GM23338 (cell line): ENCODE results near the gene PCBP3. TPM values are rescaled to one million over a fixed set of nuclear protein-coding genes. Genes with fewer than 3 reads are reported as not detected.

Source experiments
- ATAC-seq: fragments of 200-7000 bp; cut with Tn5 transposase; 3 replicates; pipeline ENCODE4 v1.9.1; 2020
- DNase-seq: peaks from one replicate; pipeline ENCODE4 v3.0.0-alpha.2; 2015; ENCODE audit warnings: low spot score
- H2AFZ ChIP-seq: fragments of 200-600 bp; sonication (generic); 2 replicates; pipeline ENCODE4 v1.8.0; 2016; ENCODE audit warnings: antibody characterized with exemption, mild to moderate bottlenecking, moderate library complexity
- H3F3A ChIP-seq: fragments of 200-600 bp; sonication (generic); replicated peaks from 2 replicates; pipeline ENCODE4 v1.8.0; 2017; ENCODE audit warnings: antibody characterized with exemption, mixed run types, low read depth
- H3K27ac ChIP-seq: fragments of 200-600 bp; sonication (generic); 2 replicates; pipeline ENCODE4 v1.6.1; 2016; ENCODE audit warnings: low read depth
- H3K27me3 ChIP-seq: fragments of 200-600 bp; sonication (generic); 2 replicates; pipeline ENCODE4 v1.8.0; 2016; ENCODE audit warnings: mild to moderate bottlenecking, mixed run types, moderate library complexity; ENCODE audit not compliant: insufficient read depth
- H3K36me3 ChIP-seq: fragments of 200-600 bp; sonication (generic); 2 replicates; pipeline ENCODE4 v1.8.0; 2016; ENCODE audit warnings: mild to moderate bottlenecking; ENCODE audit not compliant: insufficient read depth
- H3K4me1 ChIP-seq: fragments of 200-600 bp; sonication (generic); 2 replicates; pipeline ENCODE4 v1.8.0; 2016; ENCODE audit warnings: mild to moderate bottlenecking, moderate library complexity; ENCODE audit not compliant: insufficient read depth
- H3K4me2 ChIP-seq: fragments of 200-600 bp; sonication (generic); 2 replicates; pipeline ENCODE4 v1.7.1; 2017; ENCODE audit warnings: mixed run types
- H3K4me3 ChIP-seq: fragments of 200-600 bp; sonication (generic); 2 replicates; pipeline ENCODE4 v1.6.1; 2016; ENCODE audit warnings: mixed run types
- H3K79me2 ChIP-seq: fragments of 200-600 bp; sonication (generic); replicated peaks from 2 replicates; pipeline ENCODE4 v1.8.0; 2017; ENCODE audit warnings: mild to moderate bottlenecking; ENCODE audit not compliant: insufficient read depth
- H3K9me2 ChIP-seq: fragments of 200-600 bp; sonication (generic); 2 replicates; pipeline ENCODE4 v1.8.0; 2017; ENCODE audit not compliant: insufficient read depth
- H4K20me1 ChIP-seq: fragments of 200-600 bp; sonication (generic); replicated peaks from 2 replicates; pipeline ENCODE4 v1.8.0; 2017; ENCODE audit warnings: mild to moderate bottlenecking; ENCODE audit not compliant: insufficient read depth
- H3K27ac Mint-ChIP-seq: 2 replicates; pipeline ENCODE4 v1.8.0; 2020; ENCODE audit warnings: inconsistent platforms, mild to moderate bottlenecking, moderate library complexity, mixed read lengths
- H3K27me3 Mint-ChIP-seq: 3 replicates; pipeline ENCODE4 v1.8.0; 2022; ENCODE audit warnings: low read depth, mild to moderate bottlenecking, moderate library complexity, mixed read lengths, inconsistent platforms; ENCODE audit not compliant: insufficient read depth, poor library complexity
- H3K36me3 Mint-ChIP-seq: 3 replicates; pipeline ENCODE4 v1.8.0; 2021; ENCODE audit warnings: low read depth, mild to moderate bottlenecking, inconsistent platforms, moderate library complexity, mixed read lengths
- H3K4me1 Mint-ChIP-seq: 3 replicates; pipeline ENCODE4 v1.8.0; 2020; ENCODE audit warnings: mild to moderate bottlenecking, inconsistent platforms, mixed read lengths
- H3K4me3 Mint-ChIP-seq: 3 replicates; pipeline ENCODE4 v1.8.0; 2021; ENCODE audit warnings: moderate library complexity, mild to moderate bottlenecking, inconsistent platforms, mixed read lengths
- H3K9me3 Mint-ChIP-seq: 3 replicates; pipeline ENCODE4 v1.8.0; 2020; ENCODE audit warnings: moderate library complexity, mild to moderate bottlenecking, inconsistent platforms, mixed read lengths
- CREB1 ChIP-seq: fragments of 250-450 bp; sonication (Bioruptor Pico); IDR thresholded peaks from 2 replicates; pipeline ENCODE4 v1.5.0; 2020; ENCODE audit warnings: low read depth, mild to moderate bottlenecking, moderate library complexity
- EZH2 ChIP-seq: fragments of 200-600 bp; sonication (generic); IDR thresholded peaks from one replicate; pipeline ENCODE4 v1.8.0; 2017; ENCODE audit warnings: antibody characterized with exemption, mild to moderate bottlenecking, low read depth; ENCODE audit not compliant: unreplicated experiment
- EZH2phosphoT487 ChIP-seq: fragments of 200-600 bp; sonication (generic); IDR thresholded peaks from one replicate; pipeline ENCODE4 v1.8.1; 2018; ENCODE audit warnings: antibody characterized with exemption; ENCODE audit not compliant: unreplicated experiment
- JUNB ChIP-seq: IDR thresholded peaks from one replicate; pipeline ENCODE4 v1.6.1; 2016; ENCODE audit warnings: antibody characterized with exemption; ENCODE audit not compliant: unreplicated experiment
- POLR2AphosphoS5 ChIP-seq: IDR thresholded peaks from 2 replicates; pipeline ENCODE4 v1.6.1; 2016; ENCODE audit warnings: antibody characterized with exemption, low read depth
- STAT1 ChIP-seq: IDR thresholded peaks from one replicate; pipeline ENCODE4 v1.6.1; 2016; ENCODE audit warnings: antibody characterized with exemption; ENCODE audit not compliant: unreplicated experiment
- ZNF331 ChIP-seq: fragments of 250-450 bp; sonication (Bioruptor Pico); IDR thresholded peaks from 2 replicates; pipeline ENCODE4 v1.5.0; 2020; ENCODE audit warnings: low read depth, mild to moderate bottlenecking, moderate library complexity
- polyA plus RNA-seq: library from polyadenylated mRNA; unstranded; fragments of >200 nt; fragmentation: Nextera tagmentation; extraction: Ambion mirVana; gene quantifications from 2 replicates; pipeline ENCODE4 v1.2.1, GENCODE V29; 2016
- total RNA-seq: library from RNA; depleted of rRNA; stranded (reverse); fragments of >200 nt; shearing (Covaris generic); gene quantifications from 2 replicates; pipeline ENCODE4 v1.2.3, GENCODE V29; 2014
- TF ChIP-seq, protein P1 (sequence below): fragments of 250-450 bp; sonication (Bioruptor Pico); IDR thresholded peaks from 2 replicates; pipeline ENCODE4 v1.5.0; 2020; ENCODE audit warnings: mild to moderate bottlenecking, moderate library complexity
- TF ChIP-seq, protein P2 (sequence below), 2 experiments: fragments of 200-600 bp in 1 of 2; sonication (generic) in 1 of 2; conservative IDR thresholded peaks; 2 replicates each; pipeline versions ENCODE4 v1.5.1 to v1.6.1; 2016 to 2017; ENCODE audit warnings: antibody characterized with exemption in 2 of 2, low read depth in 2 of 2, mild to moderate bottlenecking in 2 of 2, moderate library complexity in 1 of 2
- TF ChIP-seq, protein P3 (sequence below): IDR thresholded peaks from 2 replicates; pipeline ENCODE4 v1.6.1; 2016; ENCODE audit warnings: antibody characterized with exemption

Gene PCBP3
- total and polyA plus RNA-seq, 2 experiments from 2014 or later: 7.1 to 9.1 TPM

DNA sequence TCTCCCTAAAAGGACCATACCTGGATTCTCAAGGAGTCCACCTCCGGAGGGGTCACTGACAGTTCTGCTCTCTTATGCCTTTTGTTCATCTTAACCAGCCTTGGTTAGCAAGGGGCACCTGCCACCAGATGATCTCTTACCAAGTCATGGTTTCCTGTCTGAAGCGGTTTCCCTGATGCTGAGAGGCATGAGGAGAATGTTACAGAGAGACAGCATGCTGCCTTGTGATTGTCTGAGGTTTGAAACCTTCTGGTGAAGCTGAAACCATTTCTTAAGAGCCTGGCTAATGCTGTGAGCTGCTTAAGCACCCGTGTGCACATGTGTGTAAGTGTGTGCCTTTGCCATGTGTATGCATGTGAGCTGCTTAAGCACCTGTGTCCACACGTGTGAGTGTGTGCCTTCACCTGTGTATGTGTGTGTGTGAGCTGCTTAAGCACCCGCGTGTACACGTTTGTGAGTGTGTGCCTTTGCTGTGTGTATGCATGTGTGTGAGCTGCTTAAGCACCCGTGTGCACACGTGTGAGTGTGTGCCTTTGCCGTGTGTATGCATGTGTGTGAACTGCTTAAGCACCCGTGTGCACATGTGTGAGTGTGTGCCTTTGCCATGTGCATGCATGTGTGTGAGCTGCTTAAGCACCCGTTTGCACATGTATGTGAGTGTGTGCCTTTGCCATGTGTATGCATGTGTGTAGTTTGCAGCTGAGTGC, 201.7 kb downstream of the PCBP3 start:
- no peak for ATAC-seq
- no peak overlapping the region for H2AFZ ChIP-seq
- TF ChIP-seq STAT1: no peak
- no peak for TF ChIP-seq ZNF331 (CRISPR knock-in tag)
- TF ChIP-seq JUNB: no peak

DNA sequence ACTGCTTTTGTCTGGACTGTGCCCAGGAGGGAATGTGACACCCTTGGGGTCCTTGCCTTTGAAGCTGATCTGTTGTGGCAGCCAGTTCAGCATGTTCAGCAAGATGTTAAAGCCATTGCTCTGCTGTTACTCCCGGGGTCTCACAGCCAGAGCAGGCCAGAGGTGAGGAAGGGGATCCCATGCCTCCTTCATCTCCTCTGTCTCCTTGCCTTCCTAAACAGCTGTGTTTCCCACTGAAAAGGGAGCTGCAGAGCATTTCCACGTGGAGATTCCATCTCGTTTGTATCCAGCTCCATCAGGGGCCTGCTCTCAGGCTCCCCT, 202.2 kb downstream of the PCBP3 start:
- ATAC-seq (no peak), DNase-seq (no peak)
- Mint-ChIP-seq H3K4me1 (peaks cover 2% of the 10 kb centered on the region; the same call in 2 of the 3 replicates), H3K27me3 (peaks cover 5% of the 10 kb centered on the region), H3K9me3 (peaks cover 23% of the 10 kb centered on the region), H3K4me3 (no peak overlapping the region), H3K36me3 (peaks cover 19% of the 10 kb centered on the region), H3K27ac (no peak overlapping the region)
- no peak overlapping the region for H3K27ac ChIP-seq
- 0 out of 2 replicates have a peak, but pooled peaks cover 3% of the 10 kb centered on the region for H3K36me3 ChIP-seq
- no peaks in the 10 kb centered on the region for H3K4me1 ChIP-seq
- no peak overlapping the region for H2AFZ ChIP-seq
- H4K20me1 ChIP-seq: no peaks in the 10 kb centered on the region
- no peak overlapping the region for H3K4me2 ChIP-seq
- no peaks in the 10 kb centered on the region for H3F3A ChIP-seq
- H3K27me3 ChIP-seq: no peaks in the 10 kb centered on the region
- no peaks in the 10 kb centered on the region for H3K9me2 ChIP-seq
- no peaks in the 10 kb centered on the region for H3K79me2 ChIP-seq
- H3K4me3 ChIP-seq: no peak overlapping the region
- no peak for TF ChIP-seq ZNF331 (CRISPR knock-in tag)
- no peak for TF ChIP-seq EZH2phosphoT487
- TF ChIP-seq, protein P1, sequence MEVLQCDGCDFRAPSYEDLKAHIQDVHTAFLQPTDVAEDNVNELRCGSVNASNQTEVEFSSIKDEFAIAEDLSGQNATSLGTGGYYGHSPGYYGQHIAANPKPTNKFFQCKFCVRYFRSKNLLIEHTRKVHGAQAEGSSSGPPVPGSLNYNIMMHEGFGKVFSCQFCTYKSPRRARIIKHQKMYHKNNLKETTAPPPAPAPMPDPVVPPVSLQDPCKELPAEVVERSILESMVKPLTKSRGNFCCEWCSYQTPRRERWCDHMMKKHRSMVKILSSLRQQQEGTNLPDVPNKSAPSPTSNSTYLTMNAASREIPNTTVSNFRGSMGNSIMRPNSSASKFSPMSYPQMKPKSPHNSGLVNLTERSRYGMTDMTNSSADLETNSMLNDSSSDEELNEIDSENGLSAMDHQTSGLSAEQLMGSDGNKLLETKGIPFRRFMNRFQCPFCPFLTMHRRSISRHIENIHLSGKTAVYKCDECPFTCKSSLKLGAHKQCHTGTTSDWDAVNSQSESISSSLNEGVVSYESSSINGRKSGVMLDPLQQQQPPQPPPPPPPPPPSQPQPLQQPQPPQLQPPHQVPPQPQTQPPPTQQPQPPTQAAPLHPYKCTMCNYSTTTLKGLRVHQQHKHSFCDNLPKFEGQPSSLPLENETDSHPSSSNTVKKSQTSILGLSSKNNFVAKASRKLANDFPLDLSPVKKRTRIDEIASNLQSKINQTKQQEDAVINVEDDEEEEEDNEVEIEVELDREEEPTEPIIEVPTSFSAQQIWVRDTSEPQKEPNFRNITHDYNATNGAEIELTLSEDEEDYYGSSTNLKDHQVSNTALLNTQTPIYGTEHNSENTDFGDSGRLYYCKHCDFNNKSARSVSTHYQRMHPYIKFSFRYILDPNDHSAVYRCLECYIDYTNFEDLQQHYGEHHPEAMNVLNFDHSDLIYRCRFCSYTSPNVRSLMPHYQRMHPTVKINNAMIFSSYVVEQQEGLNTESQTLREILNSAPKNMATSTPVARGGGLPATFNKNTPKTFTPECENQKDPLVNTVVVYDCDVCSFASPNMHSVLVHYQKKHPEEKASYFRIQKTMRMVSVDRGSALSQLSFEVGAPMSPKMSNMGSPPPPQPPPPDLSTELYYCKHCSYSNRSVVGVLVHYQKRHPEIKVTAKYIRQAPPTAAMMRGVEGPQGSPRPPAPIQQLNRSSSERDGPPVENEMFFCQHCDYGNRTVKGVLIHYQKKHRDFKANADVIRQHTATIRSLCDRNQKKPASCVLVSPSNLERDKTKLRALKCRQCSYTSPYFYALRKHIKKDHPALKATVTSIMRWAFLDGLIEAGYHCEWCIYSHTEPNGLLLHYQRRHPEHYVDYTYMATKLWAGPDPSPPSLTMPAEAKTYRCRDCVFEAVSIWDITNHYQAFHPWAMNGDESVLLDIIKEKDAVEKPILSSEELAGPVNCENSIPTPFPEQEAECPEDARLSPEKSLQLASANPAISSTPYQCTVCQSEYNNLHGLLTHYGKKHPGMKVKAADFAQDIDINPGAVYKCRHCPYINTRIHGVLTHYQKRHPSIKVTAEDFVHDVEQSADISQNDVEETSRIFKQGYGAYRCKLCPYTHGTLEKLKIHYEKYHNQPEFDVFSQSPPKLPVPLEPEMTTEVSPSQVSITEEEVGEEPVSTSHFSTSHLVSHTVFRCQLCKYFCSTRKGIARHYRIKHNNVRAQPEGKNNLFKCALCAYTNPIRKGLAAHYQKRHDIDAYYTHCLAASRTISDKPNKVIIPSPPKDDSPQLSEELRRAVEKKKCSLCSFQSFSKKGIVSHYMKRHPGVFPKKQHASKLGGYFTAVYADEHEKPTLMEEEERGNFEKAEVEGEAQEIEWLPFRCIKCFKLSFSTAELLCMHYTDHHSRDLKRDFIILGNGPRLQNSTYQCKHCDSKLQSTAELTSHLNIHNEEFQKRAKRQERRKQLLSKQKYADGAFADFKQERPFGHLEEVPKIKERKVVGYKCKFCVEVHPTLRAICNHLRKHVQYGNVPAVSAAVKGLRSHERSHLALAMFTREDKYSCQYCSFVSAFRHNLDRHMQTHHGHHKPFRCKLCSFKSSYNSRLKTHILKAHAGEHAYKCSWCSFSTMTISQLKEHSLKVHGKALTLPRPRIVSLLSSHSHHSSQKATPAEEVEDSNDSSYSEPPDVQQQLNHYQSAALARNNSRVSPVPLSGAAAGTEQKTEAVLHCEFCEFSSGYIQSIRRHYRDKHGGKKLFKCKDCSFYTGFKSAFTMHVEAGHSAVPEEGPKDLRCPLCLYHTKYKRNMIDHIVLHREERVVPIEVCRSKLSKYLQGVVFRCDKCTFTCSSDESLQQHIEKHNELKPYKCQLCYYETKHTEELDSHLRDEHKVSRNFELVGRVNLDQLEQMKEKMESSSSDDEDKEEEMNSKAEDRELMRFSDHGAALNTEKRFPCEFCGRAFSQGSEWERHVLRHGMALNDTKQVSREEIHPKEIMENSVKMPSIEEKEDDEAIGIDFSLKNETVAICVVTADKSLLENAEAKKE (CRISPR knock-in tag): no peak
- TF ChIP-seq, protein P2, sequence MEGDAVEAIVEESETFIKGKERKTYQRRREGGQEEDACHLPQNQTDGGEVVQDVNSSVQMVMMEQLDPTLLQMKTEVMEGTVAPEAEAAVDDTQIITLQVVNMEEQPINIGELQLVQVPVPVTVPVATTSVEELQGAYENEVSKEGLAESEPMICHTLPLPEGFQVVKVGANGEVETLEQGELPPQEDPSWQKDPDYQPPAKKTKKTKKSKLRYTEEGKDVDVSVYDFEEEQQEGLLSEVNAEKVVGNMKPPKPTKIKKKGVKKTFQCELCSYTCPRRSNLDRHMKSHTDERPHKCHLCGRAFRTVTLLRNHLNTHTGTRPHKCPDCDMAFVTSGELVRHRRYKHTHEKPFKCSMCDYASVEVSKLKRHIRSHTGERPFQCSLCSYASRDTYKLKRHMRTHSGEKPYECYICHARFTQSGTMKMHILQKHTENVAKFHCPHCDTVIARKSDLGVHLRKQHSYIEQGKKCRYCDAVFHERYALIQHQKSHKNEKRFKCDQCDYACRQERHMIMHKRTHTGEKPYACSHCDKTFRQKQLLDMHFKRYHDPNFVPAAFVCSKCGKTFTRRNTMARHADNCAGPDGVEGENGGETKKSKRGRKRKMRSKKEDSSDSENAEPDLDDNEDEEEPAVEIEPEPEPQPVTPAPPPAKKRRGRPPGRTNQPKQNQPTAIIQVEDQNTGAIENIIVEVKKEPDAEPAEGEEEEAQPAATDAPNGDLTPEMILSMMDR (conservative IDR thresholded peaks at IDR 0.05; ENCODE audit: low read depth in 2 of 2): no peak
- no peak for TF ChIP-seq POLR2AphosphoS5
- TF ChIP-seq STAT1: no peak
- TF ChIP-seq JUNB: no peak
- no peak for TF ChIP-seq EZH2
- no peak for TF ChIP-seq CREB1 (CRISPR knock-in tag)
- TF ChIP-seq, protein P3, sequence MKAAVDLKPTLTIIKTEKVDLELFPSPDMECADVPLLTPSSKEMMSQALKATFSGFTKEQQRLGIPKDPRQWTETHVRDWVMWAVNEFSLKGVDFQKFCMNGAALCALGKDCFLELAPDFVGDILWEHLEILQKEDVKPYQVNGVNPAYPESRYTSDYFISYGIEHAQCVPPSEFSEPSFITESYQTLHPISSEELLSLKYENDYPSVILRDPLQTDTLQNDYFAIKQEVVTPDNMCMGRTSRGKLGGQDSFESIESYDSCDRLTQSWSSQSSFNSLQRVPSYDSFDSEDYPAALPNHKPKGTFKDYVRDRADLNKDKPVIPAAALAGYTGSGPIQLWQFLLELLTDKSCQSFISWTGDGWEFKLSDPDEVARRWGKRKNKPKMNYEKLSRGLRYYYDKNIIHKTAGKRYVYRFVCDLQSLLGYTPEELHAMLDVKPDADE: no peak

More for the DNA sequence above, 201.7 kb downstream of the PCBP3 start:
- DNase-seq: no peak
- Mint-ChIP-seq H3K4me1 (peaks cover 2% of the 10 kb centered on the region; the same call in 2 of the 3 replicates), H3K27me3 (peaks cover 5% of the 10 kb centered on the region), H3K36me3 (peaks cover 23% of the 10 kb centered on the region), H3K9me3 (peaks cover 26% of the 10 kb centered on the region), H3K4me3 (no peak overlapping the region), H3K27ac (no peak overlapping the region)
- H3K79me2 ChIP-seq: no peaks in the 10 kb centered on the region
- 0 out of 2 replicates have a peak, but pooled peaks cover 6% of the 10 kb centered on the region for H3K36me3 ChIP-seq
- H4K20me1 ChIP-seq: no peaks in the 10 kb centered on the region
- no peaks in the 10 kb centered on the region for H3F3A ChIP-seq
- no peak overlapping the region for H3K4me3 ChIP-seq
- H3K4me1 ChIP-seq: no peaks in the 10 kb centered on the region
- no peaks in the 10 kb centered on the region for H3K27me3 ChIP-seq
- H3K9me2 ChIP-seq: no peaks in the 10 kb centered on the region
- H3K4me2 ChIP-seq: no peak overlapping the region
- no peak overlapping the region for H3K27ac ChIP-seq
